GM18873 (cell line): ENCODE results near the gene SLC12A7.

Source experiments
- ATAC-seq: cut with Tn5 transposase; IDR thresholded peaks from one replicate; pipeline ENCODE4 v1.9.1; 2021; ENCODE audit warnings: mild to moderate bottlenecking, moderate library complexity, moderate number of reproducible peaks; ENCODE audit not compliant: unreplicated experiment, low FRiP score

SLC12A7 gene

GRCh38 chr5:1112596-1113331 lies 901 bp upstream of the SLC12A7 start:
- no peak for ATAC-seq

GRCh38 chr5:1111241-1111726 lies 579 bp downstream of the SLC12A7 start:
- ATAC-seq, result no peak

- ATAC-seq, result no peak
These were observed 1.3 kb downstream of the SLC12A7 start for GRCh38 chr5:1110307-1111240.

- ATAC-seq, result no peak
These were observed 2.1 kb downstream of the SLC12A7 start for GRCh38 chr5:1109542-1110306.

GRCh38 chr5:1108865-1109174 lies 3.0 kb downstream of the SLC12A7 start:
- ATAC-seq, result no peak

- ATAC-seq, result no peak
These were observed 3.6 kb downstream of the SLC12A7 start for GRCh38 chr5:1108023-1108864.

- ATAC-seq, result no peak
These were observed 4.5 kb downstream of the SLC12A7 start for GRCh38 chr5:1107167-1108022.

- ATAC-seq, result no peak
These were observed 5.3 kb downstream of the SLC12A7 start for GRCh38 chr5:1106385-1107166.

- ATAC-seq, result no peak
These were observed 6.3 kb downstream of the SLC12A7 start for GRCh38 chr5:1105350-1106265.

- ATAC-seq, result no peak
These were observed 7.4 kb downstream of the SLC12A7 start for GRCh38 chr5:1104327-1105006.

- no peak for ATAC-seq
These were observed 8.1 kb downstream of the SLC12A7 start for GRCh38 chr5:1103505-1104326.

GRCh38 chr5:1103093-1103492 lies 8.8 kb downstream of the SLC12A7 start:
- ATAC-seq, result no peak

- no peak for ATAC-seq
These were observed 9.7 kb downstream of the SLC12A7 start for GRCh38 chr5:1101961-1102713.

GRCh38 chr5:1100664-1101574 lies 10.9 kb downstream of the SLC12A7 start:
- ATAC-seq, result no peak
